Endodermal cell (in vitro differentiated cells): ENCODE measurements around the gene RERE. TPM values are rescaled to one million over a fixed set of nuclear protein-coding genes. Genes with fewer than 3 reads are reported as not detected.

Experiments
- DNase-seq: peaks from one replicate; pipeline ENCODE4 v3.0.0-alpha.2; 2017
- H3K27ac ChIP-seq: 2 replicates; pipeline ENCODE4 v1.5.1; 2013; ENCODE audit warnings: mild to moderate bottlenecking, low read depth, low read length, moderate library complexity
- H3K27me3 ChIP-seq: 2 replicates; pipeline ENCODE4 v1.6.1; 2013; ENCODE audit warnings: mild to moderate bottlenecking, low read length, moderate library complexity; ENCODE audit not compliant: insufficient read depth, control insufficient read depth, poor library complexity, severe bottlenecking
- H3K36me3 ChIP-seq: 2 replicates; pipeline ENCODE4 v1.7.0; 2013; ENCODE audit warnings: mild to moderate bottlenecking, low read length, moderate library complexity; ENCODE audit not compliant: control insufficient read depth, insufficient read depth
- H3K4me1 ChIP-seq: one replicate; pipeline ENCODE4 v1.7.0; 2013; ENCODE audit warnings: low read length; ENCODE audit not compliant: control insufficient read depth, insufficient read depth
- H3K4me3 ChIP-seq: 2 replicates; pipeline ENCODE4 v1.5.1; 2013; ENCODE audit warnings: mild to moderate bottlenecking, low read length, moderate library complexity
- H3K9ac ChIP-seq: 2 replicates; pipeline ENCODE4 v1.6.1; 2013; ENCODE audit warnings: mild to moderate bottlenecking, low read length, moderate library complexity; ENCODE audit not compliant: poor library complexity, severe bottlenecking; ENCODE audit errors: extremely low read depth
- H3K9me3 ChIP-seq: 2 replicates; pipeline ENCODE4 v1.6.1; 2013; ENCODE audit warnings: mild to moderate bottlenecking, low read length, moderate library complexity; ENCODE audit not compliant: control insufficient read depth
- H3K27ac Mint-ChIP-seq: 2 replicates; pipeline ENCODE4 v1.8.0; 2020; ENCODE audit warnings: mixed read lengths
- H3K27me3 Mint-ChIP-seq: 2 replicates; pipeline ENCODE4 v1.8.0; 2021; ENCODE audit warnings: mild to moderate bottlenecking, mixed read lengths; ENCODE audit not compliant: insufficient read depth
- H3K36me3 Mint-ChIP-seq: 2 replicates; pipeline ENCODE4 v1.8.0; 2020; ENCODE audit warnings: low read depth, mixed read lengths
- H3K4me1 Mint-ChIP-seq: 2 replicates; pipeline ENCODE4 v1.8.0; 2020; ENCODE audit warnings: mixed read lengths
- H3K4me3 Mint-ChIP-seq: 2 replicates; pipeline ENCODE4 v1.8.0; 2020; ENCODE audit warnings: mild to moderate bottlenecking, moderate library complexity, mixed read lengths
- H3K9me3 Mint-ChIP-seq: 2 replicates; pipeline ENCODE4 v1.8.0; 2020; ENCODE audit warnings: mild to moderate bottlenecking, mixed read lengths
- CTCF ChIP-seq: fragments of 200-600 bp; sonication (generic); conservative IDR thresholded peaks from 2 replicates; pipeline ENCODE4 v1.5.0; 2021; ENCODE audit warnings: antibody characterized with exemption, mild to moderate bottlenecking
- WGBS, 2 experiments: methylation state at CpG; one replicate each; pipeline versions ENCODE4 v1.1.5 to v1.1.7; 2013; ENCODE audit warnings: missing lambda C conversion rate in 2 of 2, mixed read lengths in 1 of 2; ENCODE audit not compliant: insufficient coverage in 1 of 2, insufficient read length in 1 of 2; 5-methylcytosine and 5-hydroxymethylcytosine counted together
- total RNA-seq, 2 donors: library from RNA; stranded (reverse); fragmentation: NEBNext Ultra II Directional in 1 of 2; extraction: Animal tissue kit (Norgen Biotek cat#: 25700) in 1 of 2; gene quantifications; 2 replicates in 1 of 2; 3 replicates in 1 of 2; pipeline ENCODE4 v1.2.1, GENCODE V29; 2021

RERE gene
- total RNA-seq, 2 donors from 2014 or later = 159 to 179 TPM

DNA sequence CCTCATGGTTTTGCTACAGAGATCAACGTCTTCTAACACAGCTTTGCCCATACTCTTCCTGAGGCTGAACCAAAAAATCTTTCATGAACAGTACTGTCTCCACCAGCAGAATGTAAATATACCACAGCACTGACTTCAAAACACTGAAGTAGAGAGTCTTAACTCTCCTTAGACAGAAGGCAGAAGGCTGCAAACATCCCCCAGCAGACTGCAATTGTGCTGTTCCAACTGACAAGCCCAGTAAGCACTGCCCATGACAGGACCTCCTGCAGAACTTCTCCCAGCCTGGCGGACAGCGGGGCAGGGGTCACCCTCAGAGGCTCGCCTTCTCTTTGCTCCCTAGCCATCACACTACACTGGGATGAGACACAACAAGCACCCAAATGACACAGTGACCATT is 218.7 kb downstream of the RERE start:
- no peaks in the 10 kb centered on the region for H3K27me3 Mint-ChIP-seq
- peaks cover 2% of the 10 kb centered on the region for H3K9me3 Mint-ChIP-seq
- H3K9me3 ChIP-seq = peaks cover 6% of the 10 kb centered on the region
- H3K27ac ChIP-seq = peak overlapping the region; percentile 32
- H3K9ac ChIP-seq = no peak overlapping the region
- peaks cover 39% of the 10 kb centered on the region for H3K4me1 Mint-ChIP-seq
- no peaks in the 10 kb centered on the region for H3K27me3 ChIP-seq
- no peak for DNase-seq
- peaks cover 21% of the 10 kb centered on the region for H3K36me3 Mint-ChIP-seq
- peaks cover 47% of the 10 kb centered on the region for H3K36me3 ChIP-seq
- no peak overlapping the region for H3K4me3 ChIP-seq
- H3K4me3 Mint-ChIP-seq = no peak overlapping the region
- peak overlapping the region; percentile 69 for H3K27ac Mint-ChIP-seq
- peaks cover 13% of the 10 kb centered on the region for H3K4me1 ChIP-seq
- no peak for TF ChIP-seq CTCF
- 80 to 83% methylated on average over 4 of the region's 4 CpGs for whole genome bisulfite sequencing, 2 experiments

DNA sequence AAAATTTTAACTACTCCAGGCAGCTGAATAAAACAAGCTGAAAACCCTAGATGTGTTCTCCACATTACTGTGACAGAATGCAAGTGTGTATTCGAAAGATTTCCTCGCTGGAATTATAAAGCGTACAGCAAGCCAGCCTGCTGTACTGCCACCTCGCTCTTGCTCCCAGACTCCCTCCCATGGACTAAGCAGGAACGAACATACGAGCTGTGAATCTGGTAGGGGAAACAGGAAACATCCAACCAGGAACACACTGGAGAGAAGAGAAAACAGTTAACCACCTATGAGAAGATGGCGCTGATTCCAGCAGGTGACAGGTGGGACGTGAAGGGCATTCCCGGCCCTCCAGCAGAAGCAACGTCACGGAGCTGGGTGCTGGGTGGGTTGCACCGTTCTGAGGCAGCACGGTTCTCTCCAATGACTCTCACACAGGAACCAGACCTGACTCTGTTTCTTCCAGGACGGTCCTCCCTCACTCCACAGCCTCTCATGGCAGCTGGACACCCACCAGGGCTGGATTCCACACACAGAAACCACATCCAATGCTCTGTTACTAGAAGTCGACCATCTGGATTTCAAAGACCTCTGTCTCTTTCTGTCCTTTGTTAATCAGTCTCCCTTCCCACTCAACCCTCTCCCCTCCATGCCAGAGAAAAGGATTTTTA is 219.2 kb downstream of the RERE start:
- Histone ChIP-seq H3K9ac (no peak overlapping the region), H3K27me3 (no peaks in the 10 kb centered on the region), H3K27ac (peak overlapping the region; percentile 32), H3K36me3 (peaks cover 50% of the 10 kb centered on the region), H3K9me3 (peaks cover 12% of the 10 kb centered on the region), H3K4me1 (peaks cover 13% of the 10 kb centered on the region), H3K4me3 (no peak overlapping the region)
- Mint-ChIP-seq H3K4me3 (no peak overlapping the region), H3K9me3 (peaks cover 4% of the 10 kb centered on the region), H3K36me3 (peaks cover 27% of the 10 kb centered on the region), H3K27ac (peak overlapping the region; percentile 69), H3K4me1 (peaks cover 41% of the 10 kb centered on the region), H3K27me3 (no peaks in the 10 kb centered on the region)
- peak; percentile 59 for TF ChIP-seq CTCF
- DNase-seq = no peak
- 76 to 85% methylated on average over 6 to 15 of the region's 15 CpGs for WGBS, 2 experiments

- Mint-ChIP-seq H3K27ac (peak overlapping the region; percentile 48), H3K9me3 (peaks cover 4% of the 10 kb centered on the region), H3K4me1 (peaks cover 48% of the 10 kb centered on the region), H3K36me3 (peaks cover 22% of the 10 kb centered on the region), H3K27me3 (no peaks in the 10 kb centered on the region), H3K4me3 (no peak overlapping the region)
- no peak for DNase-seq
- no peak for TF ChIP-seq CTCF
- H3K4me1 ChIP-seq = peaks cover 13% of the 10 kb centered on the region
- H3K4me3 ChIP-seq = no peak overlapping the region
- peaks cover 42% of the 10 kb centered on the region for H3K36me3 ChIP-seq
- peaks cover 16% of the 10 kb centered on the region for H3K9me3 ChIP-seq
- no peak overlapping the region for H3K9ac ChIP-seq
- no peak overlapping the region for H3K27ac ChIP-seq
- 91 to 97% methylated on average over 3 of the region's 4 CpGs for WGBS, 2 experiments
- H3K27me3 ChIP-seq = no peaks in the 10 kb centered on the region
These were observed 220.0 kb downstream of the RERE start for GRCh38 chr1:8597455-8597854.
